ENCODE data around the gene LGALS9C.
"Not testable (repeated sequence)": the region's sequence is repeated elsewhere in the genome, so short reads cannot be mapped to it uniquely, and the experiment has no call there.

- not testable (repeated sequence) for TF ChIP-seq CTCF (CRISPR knock-in tag; IDR thresholded peaks at IDR 0.05); SOX5 (CRISPR knock-in tag; IDR thresholded peaks at IDR 0.05; ENCODE audit: borderline replicate concordance); ZUFSP (CRISPR knock-in tag; IDR thresholded peaks at IDR 0.05; ENCODE audit: borderline replicate concordance); ZNF558 (CRISPR knock-in tag; IDR thresholded peaks at IDR 0.05; ENCODE audit: borderline replicate concordance); ZNF282 (IDR thresholded peaks at IDR 0.05; ENCODE audit: partially characterized antibody); DPF2 (CRISPR knock-in tag; IDR thresholded peaks at IDR 0.05; ENCODE audit: borderline replicate concordance, low read depth); ARNT (IDR thresholded peaks at IDR 0.05)
Measured at GRCh38 chr17:18492712-18493480, 16.3 kb downstream of the LGALS9C start.
